CD4-positive, alpha-beta T cell treated with Interleukin-2 at 100 ng/mL for 4 hours (primary cell): ENCODE results near the gene KCTD11.
A peak's percentile ranks its signal among the peaks of the same experiment; 100 is the strongest.
"Not testable (repeated sequence)": the region's sequence is repeated elsewhere in the genome, so short reads cannot be mapped to it uniquely, and the experiment has no call there.

ENCODE experiments used
- DNase-seq: peaks from one replicate; pipeline ENCODE4 v3.0.0-alpha.2; 2020; ENCODE audit warnings: low spot score

KCTD11 gene

DNA sequence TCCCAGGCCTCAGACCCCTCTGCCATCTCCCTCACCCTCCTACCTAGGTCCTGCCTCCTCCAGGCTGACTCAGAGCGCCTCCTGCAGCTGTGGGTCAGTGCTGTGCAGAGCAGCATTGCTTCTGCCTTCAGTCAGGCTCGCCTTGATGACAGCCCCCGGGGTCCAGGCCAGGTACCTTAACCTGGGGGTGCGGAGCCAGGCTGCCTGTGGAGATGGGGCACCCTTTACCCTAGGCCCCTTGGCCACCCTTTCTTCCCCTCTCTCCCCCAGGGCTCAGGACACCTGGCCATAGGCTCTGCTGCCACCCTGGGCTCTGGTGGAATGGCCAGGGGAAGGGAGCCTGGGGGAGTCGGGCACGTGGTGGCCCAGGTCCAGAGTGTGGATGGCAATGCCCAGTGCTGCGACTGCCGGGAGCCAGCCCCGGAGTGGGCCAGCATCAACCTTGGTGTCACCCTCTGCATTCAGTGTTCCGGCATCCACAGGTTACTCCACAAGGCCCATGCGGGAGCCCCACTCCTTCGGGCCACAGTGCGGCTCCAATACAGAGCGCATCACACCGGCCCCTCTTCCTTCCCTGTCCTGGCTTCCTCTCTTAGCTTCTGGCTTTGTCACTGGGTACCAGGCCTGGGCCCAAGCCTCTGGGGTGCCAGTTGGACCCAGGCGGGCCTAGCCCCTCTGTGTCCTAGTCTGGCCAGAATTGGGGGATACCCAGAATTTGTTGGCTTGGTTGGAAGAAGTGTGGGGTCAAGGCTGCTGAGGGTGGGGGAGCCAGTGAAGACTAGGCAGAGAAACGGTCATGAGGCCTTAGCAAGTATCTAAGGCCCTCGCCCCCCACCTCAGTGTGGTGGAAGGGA is 5.0 kb upstream of the KCTD11 start:
- no peak for DNase-seq

GRCh38 chr17:7347630-7348477 is 4.1 kb upstream of the KCTD11 start:
- no peak for DNase-seq

GRCh38 chr17:7348478-7349242 is 3.3 kb upstream of the KCTD11 start:
- no peak for DNase-seq

DNA sequence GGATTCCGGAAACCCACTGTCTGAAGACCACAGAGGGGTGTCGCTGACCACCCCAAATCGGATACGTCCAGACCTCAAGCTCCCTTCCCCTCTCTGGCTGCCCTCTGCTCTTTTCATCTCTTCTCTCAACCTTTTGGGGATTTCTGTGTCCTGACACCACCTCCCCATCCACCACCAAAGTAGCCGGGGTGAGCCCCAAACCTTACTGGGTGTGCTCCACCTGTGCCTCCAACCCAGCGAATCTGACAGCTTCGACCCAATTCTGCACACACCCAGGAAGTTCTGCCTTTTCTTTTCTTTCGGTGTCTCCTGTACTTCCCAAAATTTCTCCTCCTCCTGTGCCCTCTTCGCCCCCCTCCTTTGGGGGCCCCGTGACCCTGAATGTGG is 534 bp downstream of the KCTD11 start:
- DNase-seq: no peak

DNA sequence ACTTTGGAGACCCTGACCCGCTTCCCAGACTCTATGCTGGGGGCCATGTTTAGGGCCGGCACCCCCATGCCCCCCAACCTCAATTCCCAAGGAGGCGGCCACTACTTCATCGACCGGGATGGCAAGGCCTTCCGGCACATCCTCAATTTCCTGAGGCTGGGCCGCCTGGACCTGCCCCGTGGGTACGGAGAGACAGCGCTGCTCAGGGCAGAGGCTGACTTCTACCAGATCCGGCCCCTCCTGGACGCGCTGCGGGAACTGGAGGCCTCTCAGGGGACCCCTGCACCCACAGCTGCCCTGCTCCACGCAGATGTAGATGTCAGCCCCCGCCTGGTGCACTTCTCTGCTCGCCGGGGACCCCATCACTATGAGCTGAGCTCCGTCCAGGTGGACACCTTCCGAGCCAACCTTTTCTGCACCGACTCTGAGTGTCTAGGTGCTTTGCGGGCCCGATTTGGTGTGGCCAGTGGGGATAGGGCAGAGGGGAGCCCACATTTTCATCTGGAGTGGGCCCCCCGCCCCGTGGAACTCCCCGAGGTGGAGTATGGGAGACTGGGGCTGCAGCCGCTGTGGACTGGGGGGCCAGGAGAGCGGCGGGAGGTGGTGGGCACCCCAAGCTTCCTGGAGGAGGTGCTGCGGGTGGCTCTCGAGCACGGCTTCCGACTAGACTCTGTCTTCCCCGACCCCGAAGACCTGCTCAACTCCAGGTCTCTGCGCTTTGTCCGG is 1.1 kb downstream of the KCTD11 start:
- DNase-seq: no peak

- DNase-seq: peak; percentile 74
These were observed 2.4 kb downstream of the KCTD11 start for GRCh38 chr17:7354262-7354843.

DNA sequence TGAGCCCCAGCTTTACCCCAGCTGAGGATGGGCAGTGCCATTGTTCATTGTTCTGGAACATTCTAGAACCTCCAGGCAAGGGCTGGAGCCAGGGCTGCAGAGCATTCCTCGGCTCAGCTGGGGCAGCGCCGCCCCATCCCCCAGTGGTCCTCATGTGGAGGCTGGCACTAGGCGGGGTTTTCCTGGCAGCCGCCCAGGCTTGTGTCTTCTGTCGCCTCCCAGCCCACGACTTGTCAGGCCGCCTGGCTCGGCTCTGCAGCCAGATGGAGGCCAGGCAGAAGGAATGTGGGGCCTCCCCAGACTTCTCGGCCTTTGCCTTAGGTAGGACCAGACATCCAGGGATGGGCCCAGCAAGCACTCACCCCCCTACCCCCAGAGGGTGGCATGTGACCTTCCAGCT is 3.1 kb downstream of the KCTD11 start, which contains the start of gene TMEM95:
Gene TMEM95 (plus strand): TSS at position 104 of the 400 bp plus-strand sequence. CDS start 49 bp downstream, at position 153.
- no peak for DNase-seq

DNA sequence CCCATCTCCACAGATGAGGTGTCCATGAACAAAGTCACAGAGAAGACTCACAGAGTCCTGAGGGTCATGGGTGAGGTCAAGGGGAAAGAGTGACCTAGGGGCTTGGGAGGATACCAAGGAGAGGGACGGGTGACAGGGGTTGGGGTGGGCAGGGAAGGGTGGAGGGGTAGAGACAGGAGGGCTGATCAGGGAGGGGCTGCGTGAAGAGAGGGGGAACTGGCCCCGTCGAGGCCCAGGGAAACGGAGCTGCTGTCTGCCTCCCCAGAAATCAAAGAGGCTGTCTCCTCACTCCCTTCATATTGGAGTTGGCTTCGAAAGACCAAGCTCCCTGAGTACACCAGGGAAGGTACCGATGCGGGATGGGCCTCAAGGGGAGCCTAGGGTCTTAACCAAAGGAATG is 3.6 kb downstream of the KCTD11 start:
- DNase-seq: no peak

GRCh38 chr17:7356072-7356549 is 4.1 kb downstream of the KCTD11 start:
- peak; percentile 88 for DNase-seq

GRCh38 chr17:7356756-7357155 is 4.8 kb downstream of the KCTD11 start:
- DNase-seq: no peak

DNA sequence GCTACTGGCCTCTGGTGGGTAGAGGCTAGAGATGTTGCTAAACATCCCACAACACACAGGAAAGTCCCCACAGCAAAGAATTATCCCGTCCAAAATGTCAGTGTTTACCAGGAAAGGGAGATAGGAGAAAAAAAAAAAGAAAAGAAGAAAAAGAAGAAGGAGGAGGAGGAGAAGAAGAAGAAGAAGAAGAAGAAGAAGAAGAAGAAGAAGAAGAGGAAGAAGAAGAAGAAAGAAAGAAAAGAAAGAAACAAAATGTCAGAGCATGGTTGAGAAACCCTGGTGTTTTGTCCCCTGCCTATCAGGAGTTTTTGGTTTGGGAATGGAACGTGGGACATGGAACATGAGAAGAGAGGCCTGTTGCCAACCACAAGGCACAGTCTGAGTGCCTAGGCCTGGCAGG is 5.4 kb downstream of the KCTD11 start:
- no peak for DNase-seq

GRCh38 chr17:7361906-7362305 is 9.9 kb downstream of the KCTD11 start:
- DNase-seq: no peak

- DNase-seq: no peak
These were observed 11.3 kb downstream of the KCTD11 start for GRCh38 chr17:7363311-7363710.

GRCh38 chr17:7365963-7366362 is 14.0 kb downstream of the KCTD11 start:
- DNase-seq: not testable (repeated sequence)

DNA sequence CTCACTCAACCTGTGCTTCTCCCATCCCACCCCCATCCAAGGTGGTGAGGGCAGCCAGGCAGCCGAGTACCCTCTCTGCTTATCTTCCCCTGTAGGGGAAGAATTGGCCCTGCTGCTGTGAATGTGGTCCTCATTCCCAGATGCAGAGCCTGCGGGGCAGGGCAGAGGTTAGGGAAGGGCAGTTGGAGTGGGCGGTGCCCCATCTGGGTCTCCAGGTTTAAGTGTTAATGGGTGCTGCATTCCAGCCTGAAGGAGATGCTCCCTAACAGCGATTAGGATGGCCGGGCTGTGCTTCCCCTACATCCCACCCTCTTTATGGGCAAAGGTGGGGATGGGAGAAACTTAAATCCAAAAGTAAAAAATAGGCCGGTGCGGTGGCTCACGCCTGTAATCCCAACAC is 15.1 kb downstream of the KCTD11 start:
- DNase-seq: no peak

GRCh38 chr17:7367918-7368598 is 16.1 kb downstream of the KCTD11 start:
- DNase-seq: no peak

DNA sequence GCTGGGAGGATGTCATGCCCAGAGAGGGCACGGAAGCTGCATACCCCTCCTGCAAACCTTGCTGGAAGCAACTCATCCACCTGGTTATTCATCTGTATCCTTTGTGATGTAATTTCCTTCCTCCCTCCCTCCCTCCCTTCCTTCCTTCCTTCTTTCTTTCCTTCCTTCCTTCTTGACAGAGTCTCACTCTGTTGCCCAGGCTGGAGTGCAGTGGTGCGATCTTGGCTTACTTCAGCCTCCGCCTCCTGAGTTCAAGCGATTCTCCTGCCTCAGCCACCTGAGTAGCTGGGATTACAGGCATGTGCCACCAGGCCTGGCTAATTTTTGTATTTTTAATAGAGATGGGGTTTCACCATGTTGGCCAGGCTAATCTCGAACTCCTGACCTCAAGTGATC is 16.6 kb downstream of the KCTD11 start:
- DNase-seq: not testable (repeated sequence)

DNA sequence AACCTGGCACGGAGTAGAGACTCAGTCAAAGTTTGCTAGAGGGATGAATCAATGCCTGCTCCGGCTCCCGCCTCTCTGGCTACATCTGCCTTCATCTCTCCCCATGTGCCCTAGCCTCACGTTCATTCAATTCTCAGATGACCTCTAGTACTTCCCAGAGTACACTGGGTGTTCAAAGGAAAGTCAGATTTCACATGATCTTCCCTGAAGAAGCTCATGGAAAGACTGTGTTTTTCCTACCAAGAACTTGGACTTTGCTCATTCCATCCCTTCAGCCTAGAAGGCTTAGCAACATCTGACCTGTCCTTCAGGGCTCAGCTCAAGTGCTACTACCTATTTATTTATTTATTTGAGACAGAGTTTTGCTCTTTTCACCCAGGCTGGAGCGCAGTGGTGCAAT is 17.9 kb downstream of the KCTD11 start:
- no peak for DNase-seq

- DNase-seq: no peak
These were observed 18.9 kb downstream of the KCTD11 start for GRCh38 chr17:7370853-7371252.

GRCh38 chr17:7374353-7374752 is 22.4 kb downstream of the KCTD11 start:
- DNase-seq: no peak

DNA sequence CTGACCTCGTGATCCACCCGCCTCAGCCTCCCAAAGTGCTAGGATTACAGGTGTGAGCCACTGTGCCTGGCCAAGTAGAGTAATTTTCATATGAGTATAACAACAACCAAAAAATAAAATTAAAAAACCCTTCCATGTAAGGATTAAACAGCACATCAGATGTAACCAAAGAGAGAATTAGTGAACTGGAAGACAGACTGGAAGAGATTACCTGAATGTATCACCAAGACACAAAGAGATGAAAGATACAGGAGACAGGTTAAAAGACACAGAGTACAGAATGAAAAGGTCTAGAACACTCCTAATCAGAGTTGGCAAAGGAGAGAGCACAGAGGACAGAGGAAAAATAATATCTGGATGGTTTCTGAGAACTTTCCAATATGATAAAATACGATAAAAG is 27.2 kb downstream of the KCTD11 start:
- no peak for DNase-seq
